HG03460 (cell line): ENCODE measurements around the gene MYOT.
"Not testable (repeated sequence)": the region's sequence is repeated elsewhere in the genome, so short reads cannot be mapped to it uniquely, and the experiment has no call there.

Source experiments
- ATAC-seq: cut with Tn5 transposase; IDR thresholded peaks from one replicate; pipeline ENCODE4 v1.9.1; 2021; ENCODE audit not compliant: unreplicated experiment

The MYOT gene

DNA sequence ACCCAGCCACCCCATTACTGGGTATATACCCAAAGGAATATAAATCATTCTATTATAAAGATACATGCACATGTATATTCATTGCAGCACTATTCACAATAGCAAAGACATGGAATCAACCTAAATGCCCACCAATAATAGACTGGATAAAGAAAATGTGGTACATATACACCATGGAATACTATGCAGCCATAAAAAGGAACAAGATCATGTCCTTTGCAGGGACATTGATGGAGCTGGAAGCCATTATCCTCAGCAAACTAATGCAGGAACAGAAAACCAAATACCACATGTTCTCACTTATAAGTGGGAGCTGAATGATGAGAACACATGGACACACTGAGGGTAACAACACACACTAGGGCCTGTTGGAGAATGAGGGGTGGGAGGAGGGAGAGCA, 14.5 kb upstream of the MYOT start:
- ATAC-seq: not testable (repeated sequence)

DNA sequence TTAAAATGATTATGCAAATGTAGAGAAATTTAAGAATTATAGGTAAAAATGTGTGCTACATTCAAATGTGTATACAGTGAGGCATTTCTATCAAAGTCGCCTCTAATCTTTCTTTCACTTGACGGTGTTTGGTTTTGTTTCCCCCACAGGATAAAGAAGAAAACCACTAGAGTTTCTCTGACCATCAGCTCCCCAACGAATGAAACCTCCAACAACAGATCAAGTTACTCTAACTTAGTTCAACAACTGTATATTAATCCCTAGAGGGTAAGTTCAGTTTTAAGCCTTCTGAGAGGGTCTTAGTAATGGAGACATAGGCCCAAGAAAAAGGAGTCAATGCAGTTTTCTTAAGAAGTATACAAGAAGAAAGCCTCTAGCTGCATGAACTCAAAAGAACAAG, 11.5 kb upstream of the MYOT start:
- no peak for ATAC-seq

DNA sequence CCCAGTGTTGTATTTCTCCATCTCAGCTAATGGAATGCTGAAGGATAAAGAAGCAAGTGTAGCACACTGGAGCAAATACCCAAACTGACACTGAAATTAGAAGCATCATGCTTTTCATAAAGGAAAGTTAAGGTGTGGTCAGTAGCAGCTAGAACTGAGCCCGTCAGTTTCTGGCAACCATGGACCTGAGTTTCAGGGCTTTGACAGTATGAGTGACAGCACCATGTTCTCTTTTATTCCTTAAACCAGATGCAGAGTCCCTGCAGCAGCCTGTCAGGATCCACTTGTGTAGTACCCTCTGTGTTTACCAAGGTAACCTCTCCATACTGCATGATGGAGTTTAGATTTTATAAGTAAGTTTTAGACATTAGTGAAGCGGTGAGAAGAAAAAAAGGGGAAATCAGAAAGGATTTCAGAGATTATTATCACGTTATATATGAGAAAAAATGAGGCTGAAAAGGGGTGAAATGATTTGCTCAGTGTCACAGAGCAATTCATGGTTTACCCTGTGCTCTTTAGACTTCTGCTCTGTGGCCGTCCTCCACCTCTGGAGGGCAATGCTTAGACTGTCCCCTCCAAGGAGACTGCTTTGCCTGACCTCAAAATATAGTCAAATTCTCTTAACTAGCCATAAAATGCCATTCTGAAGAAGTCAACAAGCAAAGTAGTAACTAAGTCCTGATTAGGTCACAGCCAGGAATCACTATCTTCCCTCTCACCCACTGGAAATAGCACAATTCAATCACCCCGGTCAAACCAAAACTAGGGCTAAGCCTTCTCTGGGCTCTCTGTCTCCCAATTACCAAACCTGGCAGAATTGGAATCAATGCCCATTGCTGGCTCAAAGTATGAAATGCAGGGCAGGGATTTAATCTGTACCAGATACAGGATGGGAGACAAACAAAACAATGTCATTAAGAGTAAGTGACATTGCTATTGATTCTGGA, 10.5 kb upstream of the MYOT start:
- ATAC-seq: no peak

DNA sequence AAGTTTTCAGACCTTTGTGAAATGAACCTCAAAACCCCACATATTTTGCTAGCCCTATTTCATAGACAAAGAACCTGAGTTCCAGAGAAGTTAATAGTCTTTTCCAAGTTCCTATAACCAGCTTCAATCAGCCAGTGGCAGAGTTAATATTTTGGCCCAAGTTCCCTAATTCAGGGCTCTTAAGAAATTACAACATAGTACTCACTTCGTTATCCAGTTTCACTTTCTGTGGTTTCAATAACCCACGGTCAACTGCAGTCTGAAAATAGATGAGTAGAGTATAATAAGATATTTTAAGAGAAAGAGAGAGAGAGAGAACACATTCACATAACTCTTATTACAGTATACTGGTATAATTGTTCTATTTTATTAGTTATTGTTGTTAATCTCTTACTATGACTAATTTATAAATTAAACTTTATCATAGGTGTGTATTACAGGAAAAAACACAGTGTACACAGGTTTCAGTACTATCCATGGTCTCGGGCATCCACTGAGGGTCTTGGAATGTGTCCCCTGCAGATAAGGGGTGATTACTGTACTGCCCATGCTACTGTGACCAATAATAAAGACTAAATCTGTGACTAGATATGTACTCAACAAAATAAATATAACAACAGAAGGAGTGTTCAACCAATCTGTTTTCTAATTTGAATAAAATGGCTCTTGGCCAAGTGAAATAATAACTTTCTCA, 9.3 kb upstream of the MYOT start:
- peak; percentile 92 for ATAC-seq

DNA sequence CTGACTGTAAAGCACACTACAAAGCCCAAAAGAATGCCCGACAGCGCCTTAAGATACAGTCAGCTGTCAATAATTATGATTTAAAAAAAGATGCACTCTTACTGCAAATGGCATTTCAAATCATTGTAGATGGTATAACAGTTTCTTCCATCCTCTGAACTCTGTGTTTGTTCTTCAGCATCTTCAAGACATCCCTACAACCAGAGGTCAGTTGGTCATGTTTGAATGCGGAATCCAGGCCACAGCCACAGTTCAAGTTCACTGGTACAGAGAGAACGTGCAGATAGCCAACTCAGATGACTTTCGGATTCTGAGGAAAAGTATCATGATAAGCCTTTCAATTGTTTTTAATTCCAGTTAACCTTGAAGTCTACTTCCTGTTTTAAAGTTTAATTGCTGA, 8.7 kb upstream of the MYOT start:
- no peak for ATAC-seq

DNA sequence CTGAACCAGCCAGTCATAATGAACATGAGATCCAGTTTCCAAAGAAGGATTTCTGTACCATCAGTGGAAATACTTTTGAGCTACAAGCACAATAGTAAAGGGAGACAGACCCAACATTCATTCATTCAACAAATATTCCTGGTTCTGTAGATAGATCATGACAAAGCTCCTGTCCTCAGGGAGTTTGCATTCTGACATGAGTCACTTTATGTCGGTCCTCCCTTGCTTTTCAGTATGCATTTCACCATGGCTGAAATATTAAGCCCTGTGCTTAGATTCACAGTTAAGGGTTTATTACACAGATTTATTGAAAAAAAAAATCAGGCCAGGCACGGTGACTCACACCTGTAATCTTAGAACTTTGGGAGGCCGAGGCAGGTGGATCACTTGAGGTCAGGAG, 5.4 kb upstream of the MYOT start:
- no peak for ATAC-seq

DNA sequence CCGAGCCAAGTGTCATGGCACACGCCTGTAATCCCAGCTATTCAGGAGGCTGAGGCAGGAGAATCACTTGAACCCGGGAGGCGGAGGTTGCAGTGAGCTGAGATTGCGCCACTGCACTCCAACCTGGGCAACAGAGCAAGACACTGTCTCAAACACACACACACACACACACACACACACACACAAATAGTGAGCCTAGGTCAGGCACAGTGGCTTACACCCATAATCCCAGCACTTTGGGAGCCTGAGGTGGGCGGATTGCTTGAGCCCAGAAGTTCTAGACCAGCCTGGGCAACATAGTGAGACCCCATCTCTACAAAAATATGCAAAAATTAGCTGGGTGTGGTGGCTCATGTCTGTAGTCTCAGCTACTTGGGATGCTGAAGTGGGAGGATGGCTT, 4.0 kb upstream of the MYOT start:
- ATAC-seq: not testable (repeated sequence)

DNA sequence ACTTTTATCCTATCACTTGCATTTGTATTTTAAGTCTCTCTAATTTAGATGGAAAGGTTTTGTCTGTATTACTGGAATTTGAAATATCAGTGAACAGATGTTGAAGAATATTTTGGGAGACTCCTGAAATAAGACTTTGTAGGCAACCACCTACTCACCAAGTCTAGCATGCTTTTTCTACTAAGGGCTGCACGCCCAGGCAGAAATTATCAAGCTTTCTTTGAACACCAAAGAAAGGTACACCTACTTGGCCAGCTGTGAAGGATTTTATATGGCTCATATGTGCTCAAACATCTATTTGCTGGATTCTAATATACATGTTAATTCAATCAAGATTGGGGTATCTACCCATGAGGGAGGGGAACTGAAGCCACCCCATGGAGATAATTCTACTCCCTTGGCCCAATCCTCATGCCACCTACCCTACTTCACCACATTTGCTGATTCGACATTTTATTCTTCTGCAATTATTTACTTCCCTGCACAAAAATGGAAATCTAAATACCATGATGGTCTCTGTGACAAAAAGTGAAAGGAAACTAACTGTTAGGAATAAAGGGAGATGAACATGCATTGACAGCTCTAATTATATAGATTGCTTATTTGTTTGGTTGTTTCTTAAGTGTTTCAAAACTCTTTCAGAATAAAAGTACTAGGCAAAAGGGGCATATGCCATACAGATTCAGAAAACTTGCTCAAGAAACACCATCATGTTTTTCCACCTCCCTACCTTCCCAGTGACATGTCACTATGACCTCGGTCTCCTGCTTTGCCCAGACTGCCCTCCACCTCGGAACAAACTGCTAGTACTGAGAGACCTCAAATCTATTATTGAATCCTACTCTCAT, 895 bp upstream of the MYOT start:
- no peak for ATAC-seq

DNA sequence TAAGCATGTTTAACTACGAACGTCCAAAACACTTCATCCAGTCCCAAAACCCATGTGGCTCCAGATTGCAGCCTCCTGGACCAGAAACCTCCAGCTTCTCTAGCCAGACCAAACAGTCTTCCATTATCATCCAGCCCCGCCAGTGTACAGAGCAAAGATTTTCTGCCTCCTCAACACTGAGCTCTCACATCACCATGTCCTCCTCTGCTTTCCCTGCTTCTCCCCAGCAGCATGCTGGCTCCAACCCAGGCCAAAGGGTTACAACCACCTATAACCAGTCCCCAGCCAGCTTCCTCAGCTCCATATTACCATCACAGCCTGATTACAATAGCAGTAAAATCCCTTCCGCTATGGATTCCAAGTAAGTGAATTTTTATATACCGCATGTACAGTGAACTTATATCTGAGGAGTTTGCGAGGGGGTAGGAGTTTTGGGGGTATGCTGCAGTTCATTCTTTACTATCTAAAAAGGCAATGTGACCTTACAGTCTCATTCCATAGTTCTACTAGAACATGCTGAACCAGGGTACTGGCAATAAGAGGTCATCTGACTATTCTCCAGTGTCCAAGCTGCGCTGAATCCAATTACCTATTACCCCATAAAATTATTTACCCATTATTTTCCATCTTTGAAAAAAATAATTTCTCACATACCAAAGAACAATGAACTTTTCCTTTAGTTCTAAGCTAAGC, 3.1 kb downstream of the MYOT start:
- ATAC-seq: no peak

DNA sequence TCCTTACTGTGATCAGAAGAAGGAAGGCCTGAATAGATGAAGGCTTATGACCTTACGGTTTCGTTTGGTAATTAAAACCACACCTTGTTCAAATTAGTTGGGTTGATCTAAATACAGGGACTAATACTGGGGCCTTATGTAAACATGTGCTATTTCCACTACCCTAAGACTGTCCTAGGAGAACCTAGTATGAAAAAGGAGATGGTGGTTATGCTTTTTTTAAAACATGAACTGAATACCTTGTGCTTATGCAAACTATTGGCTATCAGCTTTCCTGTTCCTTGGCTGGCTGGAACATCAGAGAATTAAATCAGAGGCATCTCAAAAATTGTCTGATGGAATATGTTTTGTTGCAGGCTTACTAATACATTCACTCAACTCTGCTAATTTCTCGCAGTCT, 3.9 kb downstream of the MYOT start:
- no peak for ATAC-seq

DNA sequence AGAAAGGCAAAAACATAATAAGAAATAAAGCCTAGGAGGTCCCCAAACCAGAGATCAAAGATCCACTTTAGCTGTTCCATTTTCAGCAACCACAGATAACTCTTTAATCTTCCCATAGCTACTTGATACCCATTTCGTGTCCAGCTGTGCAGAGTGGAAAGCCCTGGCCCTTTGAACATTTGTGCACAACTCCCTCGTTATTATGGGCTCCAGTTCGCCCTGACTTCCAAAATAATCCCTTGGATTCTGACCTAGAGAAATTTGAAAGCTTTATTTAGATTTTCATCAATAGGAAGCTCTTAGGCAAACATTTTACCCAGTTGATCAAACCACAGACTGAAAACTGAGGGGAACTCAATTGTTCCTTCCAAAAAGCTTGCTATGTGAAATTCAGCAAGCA, 4.8 kb downstream of the MYOT start:
- ATAC-seq: no peak

DNA sequence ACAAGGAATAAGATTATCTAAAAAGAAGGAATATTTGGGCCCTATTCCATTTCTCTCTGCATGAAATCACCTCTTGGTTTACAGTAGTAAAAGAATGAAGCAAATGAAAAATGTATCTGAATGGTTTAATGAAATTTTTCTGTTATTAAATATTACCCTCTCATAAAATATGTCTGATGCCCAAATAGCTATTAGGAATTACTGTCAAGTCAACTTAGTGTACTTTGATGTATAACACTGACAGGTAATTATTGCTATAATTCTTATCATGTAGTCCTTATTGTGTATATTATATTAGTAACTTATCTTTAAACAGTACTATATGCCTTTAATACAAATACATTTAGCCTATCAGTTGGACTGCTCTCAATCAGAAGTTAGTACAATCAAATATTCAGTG, 8.4 kb downstream of the MYOT start:
- ATAC-seq: no peak

DNA sequence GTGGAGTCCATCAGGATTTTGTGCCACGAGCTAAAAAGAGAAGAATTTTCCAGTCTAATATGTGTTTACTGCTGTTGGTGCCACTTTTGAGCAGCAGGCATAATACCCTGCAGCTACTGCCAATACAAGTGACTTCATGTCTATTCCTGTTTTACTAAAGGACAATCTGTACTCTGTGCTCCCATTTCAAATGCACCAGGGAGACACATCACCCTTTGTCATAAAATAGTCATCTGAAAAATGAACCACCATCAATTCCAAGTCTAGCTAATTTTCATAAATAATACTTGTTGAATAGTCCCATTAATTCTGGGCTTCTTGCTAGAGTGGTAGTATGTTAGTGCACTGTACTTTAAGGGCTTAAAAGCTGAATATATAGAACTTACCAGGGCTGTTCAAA, 12.7 kb downstream of the MYOT start:
- ATAC-seq: no peak

DNA sequence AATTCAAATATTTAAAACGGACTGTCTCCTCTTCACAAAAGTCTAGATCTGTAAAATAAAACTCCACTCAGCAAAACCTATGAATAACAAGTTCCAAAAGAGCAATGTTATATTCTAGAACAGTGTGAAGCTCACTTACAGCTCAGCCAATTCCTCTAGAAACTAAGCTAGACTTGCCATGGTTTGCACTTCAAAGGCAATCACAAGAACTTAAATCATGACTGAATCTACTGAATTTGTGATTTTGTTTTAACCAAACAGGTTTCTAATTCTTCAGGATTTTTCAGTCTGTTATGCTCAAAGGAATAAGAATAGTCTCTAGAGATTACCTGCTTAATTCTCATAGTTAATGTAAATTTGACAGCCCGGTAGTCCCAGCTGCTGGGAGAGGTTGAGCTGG, 20.2 kb downstream of the MYOT start:
- ATAC-seq: no peak

DNA sequence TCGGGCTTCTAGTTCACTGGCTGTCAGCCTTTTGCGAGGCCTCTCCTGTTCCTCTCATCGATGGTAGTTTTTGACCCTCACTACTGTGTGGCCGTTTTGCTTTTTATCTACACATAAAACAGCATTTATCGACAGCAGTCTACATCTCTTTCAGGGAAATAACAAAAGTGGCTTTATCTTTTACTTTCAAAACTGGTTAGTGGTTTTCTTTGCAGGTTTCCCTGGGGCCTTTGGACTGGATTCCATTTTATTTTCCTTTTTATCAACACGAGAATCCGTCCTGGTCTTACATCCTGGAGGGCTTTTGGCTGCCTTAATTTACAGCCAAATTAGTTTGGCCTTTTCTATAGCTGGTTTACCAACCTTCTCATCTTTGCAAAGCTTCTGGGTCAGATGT, 20.8 kb downstream of the MYOT start:
- no peak for ATAC-seq

DNA sequence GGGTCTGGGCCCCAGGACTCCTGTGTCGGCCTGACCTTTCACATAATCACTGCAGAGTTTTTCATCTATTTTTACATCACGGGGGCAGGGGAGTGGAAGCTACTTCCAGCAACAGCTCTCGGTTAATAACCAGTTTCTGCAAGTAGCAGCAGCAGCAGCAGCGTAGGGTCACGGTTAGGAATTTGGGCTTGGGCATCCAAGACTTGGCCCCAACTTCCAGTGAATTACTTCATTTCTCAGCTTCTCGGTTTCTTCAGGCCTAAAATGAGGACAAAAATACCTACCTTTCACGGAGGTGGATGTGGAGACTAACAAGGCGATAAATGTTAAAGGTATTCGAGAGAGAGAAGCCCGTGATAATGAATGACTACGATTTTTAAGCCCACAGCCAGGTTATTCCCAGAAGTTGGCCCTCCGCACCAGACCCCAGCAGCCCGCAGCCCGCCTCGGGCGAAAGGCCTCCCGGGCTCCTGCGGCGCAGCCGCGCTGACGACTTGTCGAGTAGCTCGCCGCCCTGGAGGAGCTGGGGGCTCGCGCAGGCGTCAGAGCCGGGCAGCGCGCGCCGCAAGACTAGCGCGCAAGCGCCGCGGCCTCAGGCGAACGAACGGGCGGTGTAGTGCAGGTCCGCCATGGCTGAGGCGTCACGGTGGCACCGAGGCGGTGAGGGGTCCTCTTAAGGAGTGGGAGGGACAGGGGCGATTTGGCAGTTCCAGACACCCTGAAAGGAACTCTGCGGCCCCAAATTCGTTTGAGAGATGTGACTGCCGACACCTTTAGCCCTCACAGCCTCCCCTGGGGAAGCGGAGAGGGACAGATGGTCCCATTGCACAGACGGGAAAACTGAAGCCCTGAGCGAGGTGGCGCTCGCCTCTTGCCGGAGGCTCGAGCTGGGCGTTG, 21.5 kb downstream of the MYOT start, which contains the start of gene PKD2L2:
TSS of gene PKD2L2 (plus strand) at position 595 of the 897 bp plus-strand sequence. CDS start at position 630, 35 bp downstream.
- ATAC-seq: peak; percentile 88

DNA sequence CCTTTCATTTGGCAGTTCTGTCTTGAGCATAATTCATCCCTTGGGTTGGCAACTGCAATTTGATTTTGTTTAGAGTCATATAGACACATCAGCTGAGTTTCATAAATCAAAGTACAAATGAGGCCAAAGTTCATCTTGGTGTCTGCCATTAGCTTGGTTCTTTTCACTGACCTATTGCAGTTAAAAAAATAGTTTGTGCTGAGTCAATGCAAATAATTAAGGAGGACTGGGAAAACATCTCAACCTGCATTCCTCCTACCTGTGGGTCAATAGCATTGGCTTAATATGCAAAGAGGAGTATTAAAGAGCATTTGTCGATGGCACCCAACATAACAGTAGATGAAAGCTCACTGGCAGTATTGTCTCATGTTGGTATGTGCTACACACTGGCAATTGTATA, 23.2 kb downstream of the MYOT start:
- ATAC-seq: no peak

DNA sequence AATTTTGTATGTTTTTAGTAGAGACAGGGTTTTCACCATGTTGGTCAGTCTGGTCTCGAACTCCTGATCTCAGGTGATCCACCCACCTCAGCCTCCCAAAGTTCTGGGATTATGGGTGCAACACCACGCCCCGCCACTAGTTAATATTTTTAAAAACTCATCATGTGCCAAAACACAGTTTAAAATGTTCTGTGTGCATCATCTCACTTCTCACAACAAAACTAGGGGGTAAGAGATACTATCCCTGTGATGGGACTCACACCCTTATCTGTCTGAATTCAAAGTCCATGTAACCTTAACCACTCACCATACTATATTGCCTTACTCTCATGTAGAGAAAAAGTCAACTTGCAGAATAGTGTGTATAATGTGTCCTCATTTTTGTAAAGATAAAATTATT, 24.2 kb downstream of the MYOT start:
- no peak for ATAC-seq

DNA sequence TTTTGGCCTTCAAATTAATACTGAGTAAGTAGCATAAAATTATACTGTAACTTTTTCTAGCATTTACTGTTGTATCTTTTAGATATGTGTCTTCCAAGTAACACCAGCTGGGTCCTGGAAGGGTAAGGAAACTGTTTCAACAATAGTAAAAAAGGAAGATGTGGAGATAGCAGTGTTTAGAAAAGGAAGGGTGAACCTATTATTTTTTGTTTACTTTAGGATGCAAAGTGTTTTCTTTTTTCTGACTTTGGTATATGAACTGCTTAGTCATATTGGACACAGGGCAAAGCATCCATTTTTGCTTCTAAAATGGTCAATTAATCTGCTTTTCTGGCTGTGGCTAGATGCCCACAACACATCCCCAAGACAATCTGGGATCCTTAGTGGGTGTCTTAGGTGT, 26.9 kb downstream of the MYOT start:
- ATAC-seq: no peak

DNA sequence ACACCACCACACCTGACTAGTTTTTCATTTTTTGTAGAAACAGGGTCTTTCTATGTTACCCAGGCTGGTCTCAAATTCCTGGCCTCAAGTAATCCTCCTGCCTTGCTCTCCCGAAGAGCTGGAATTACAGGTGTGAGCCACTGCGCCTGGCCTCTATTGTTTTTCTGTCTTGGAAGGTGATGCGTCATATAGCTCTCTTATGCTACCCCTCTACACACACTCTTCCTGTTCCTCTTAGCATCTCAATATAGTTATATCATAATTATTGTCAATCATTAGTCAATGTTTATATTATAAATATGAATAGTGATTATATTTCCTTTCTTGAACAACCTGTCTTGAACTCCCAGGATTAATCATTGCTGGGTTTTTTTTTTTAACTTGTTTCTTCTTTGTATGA, 28.9 kb downstream of the MYOT start:
- ATAC-seq: no peak
